HepG2 (cell line): ENCODE data around the gene IRF2. TPM values are rescaled to one million over a fixed set of nuclear protein-coding genes. Genes with fewer than 3 reads are reported as not detected.
A peak's percentile ranks its signal among the peaks of the same experiment; 100 is the strongest.

ENCODE experiments used
- FOSL2 ChIP-seq: sonication (generic); formaldehyde crosslinking; IDR thresholded peaks from 2 replicates; pipeline ENCODE4 v1.4.0; 2020; ENCODE audit warnings: missing genetic modification reagents
- HOXA5 ChIP-seq: sonication (generic); formaldehyde crosslinking; IDR thresholded peaks from 2 replicates; pipeline ENCODE4 v1.4.0; 2020; ENCODE audit warnings: missing genetic modification reagents
- KDM6A ChIP-seq: IDR thresholded peaks from 2 replicates; pipeline ENCODE4 v1.6.1; 2016; ENCODE audit warnings: low read depth
- LBX2 ChIP-seq: sonication (generic); formaldehyde crosslinking; IDR thresholded peaks from 2 replicates; pipeline ENCODE4 v1.5.0; 2020; ENCODE audit warnings: missing genetic modification reagents, mild to moderate bottlenecking, borderline replicate concordance
- LRRFIP1 ChIP-seq: sonication (generic); formaldehyde crosslinking; conservative IDR thresholded peaks from 2 replicates; pipeline ENCODE4 v1.4.0; 2020; ENCODE audit warnings: missing genetic modification reagents
- MED1 ChIP-seq: sonication (generic); formaldehyde crosslinking; IDR thresholded peaks from 2 replicates; pipeline ENCODE4 v1.4.0; 2020; ENCODE audit warnings: missing genetic modification reagents
- NFIC ChIP-seq: IDR thresholded peaks from 2 replicates; pipeline ENCODE4 v1.6.1; 2012; ENCODE audit warnings: mild to moderate bottlenecking, low read length, inconsistent platforms
- PAF1 ChIP-seq: IDR thresholded peaks from 2 replicates; pipeline ENCODE4 v1.6.1; 2016; ENCODE audit warnings: missing genetic modification reagents, missing compliant biosample characterization
- TSC22D2 ChIP-seq: sonication (generic); formaldehyde crosslinking; IDR thresholded peaks from 2 replicates; pipeline ENCODE4 v1.5.1; 2020; ENCODE audit warnings: missing genetic modification reagents, mild to moderate bottlenecking, borderline replicate concordance
- ZBTB34 ChIP-seq: sonication (generic); formaldehyde crosslinking; IDR thresholded peaks from 2 replicates; pipeline ENCODE4 v1.8.0; 2022; ENCODE audit warnings: mild to moderate bottlenecking, missing genetic modification reagents
- ZFP36 ChIP-seq: fragments of 150-350 bp; IDR thresholded peaks from 2 replicates; pipeline ENCODE4 v1.6.1; 2018; ENCODE audit warnings: borderline replicate concordance, low read length, low read depth; ENCODE audit not compliant: partially characterized antibody
- ZNF124 ChIP-seq: sonication (generic); formaldehyde crosslinking; IDR thresholded peaks from 2 replicates; pipeline ENCODE4 v1.4.0; 2020; ENCODE audit warnings: missing genetic modification reagents
- ZNF501 ChIP-seq: sonication (generic); formaldehyde crosslinking; IDR thresholded peaks from 2 replicates; pipeline ENCODE4 v1.5.1; 2020; ENCODE audit warnings: mild to moderate bottlenecking, moderate library complexity, missing genetic modification reagents
- ZNF710 ChIP-seq: sonication (generic); formaldehyde crosslinking; IDR thresholded peaks from 2 replicates; pipeline ENCODE4 v1.5.0; 2020; ENCODE audit warnings: mild to moderate bottlenecking, missing genetic modification reagents, borderline replicate concordance
- ZXDC ChIP-seq: sonication (generic); formaldehyde crosslinking; IDR thresholded peaks from 2 replicates; pipeline ENCODE4 v1.5.0; 2020; ENCODE audit warnings: mild to moderate bottlenecking, missing genetic modification reagents
- polyA plus RNA-seq, 8 experiments: library from polyadenylated mRNA; depleted of rRNA in 3 of 8; stranded (reverse) in 7 of 8; unstranded in 1 of 8; fragments of >200 nt; fragmentation: Illumina TruSeq in 4 of 8; extraction: Trizol in 4 of 8; gene quantifications; 2 replicates each; pipeline versions ENCODE4 v1.2.1 to v1.2.3, GENCODE V29; 2011 to 2016; ENCODE audit warnings: low read depth in 4 of 8, missing spikeins in 1 of 8, mixed read lengths in 1 of 8; ENCODE audit not compliant: insufficient read depth in 1 of 8
- total RNA-seq, 5 experiments: library from RNA; depleted of rRNA; stranded (reverse); fragments of >200 nt; fragmentation: Illumina TruSeq; extraction: Trizol; gene quantifications; 2 replicates each; pipeline ENCODE4 v1.2.3, GENCODE V29; 2016; ENCODE audit warnings: low read depth in 1 of 5

The IRF2 gene
- total and polyA plus RNA-seq, 2 of the 13 experiments (the other 11 are each of a cell fraction or from before 2014, with no cell fraction given): 15.5 to 28.8 TPM

- TF ChIP-seq NFIC (peak; percentile 70; the same call in 1 of the 2 replicates), ZNF501 (CRISPR knock-in tag) (peak; percentile 42; the same call in 1 of the 2 replicates), FOSL2 (CRISPR knock-in tag) (peak; percentile 66), HOXA5 (CRISPR knock-in tag) (no peak), ZNF124 (CRISPR knock-in tag) (peak; percentile 57; the same call in 1 of the 2 replicates), ZNF710 (CRISPR knock-in tag) (peak; percentile 61; the same call in 1 of the 2 replicates), ZFP36 (no peak), KDM6A (CRISPR knock-in tag) (peak; percentile 67; the same call in 1 of the 2 replicates), LBX2 (no peak), TSC22D2 (CRISPR knock-in tag) (0 out of 2 replicates have a peak, but pooled peaks have one; percentile 26), MED1 (CRISPR knock-in tag) (peak; percentile 92), PAF1 (CRISPR knock-in tag) (0 out of 2 replicates have a peak, but pooled peaks have one; percentile 41), ZBTB34 (CRISPR knock-in tag) (no peak), LRRFIP1 (no peak), ZXDC (CRISPR knock-in tag) (peak; percentile 60; the same call in 1 of the 2 replicates)
Observed at GRCh38 chr4:184384056-184384809, 90.1 kb downstream of the IRF2 start (continued).
